ENCODE measurements around the gene ADAMTS3.

Gene ADAMTS3

GRCh38 chr4:72394012-72394663 is 174.9 kb downstream of the ADAMTS3 start:
- DNase-seq, result no peak

- no peak for DNase-seq
These were observed 177.7 kb downstream of the ADAMTS3 start for GRCh38 chr4:72391281-72391680.

DNA sequence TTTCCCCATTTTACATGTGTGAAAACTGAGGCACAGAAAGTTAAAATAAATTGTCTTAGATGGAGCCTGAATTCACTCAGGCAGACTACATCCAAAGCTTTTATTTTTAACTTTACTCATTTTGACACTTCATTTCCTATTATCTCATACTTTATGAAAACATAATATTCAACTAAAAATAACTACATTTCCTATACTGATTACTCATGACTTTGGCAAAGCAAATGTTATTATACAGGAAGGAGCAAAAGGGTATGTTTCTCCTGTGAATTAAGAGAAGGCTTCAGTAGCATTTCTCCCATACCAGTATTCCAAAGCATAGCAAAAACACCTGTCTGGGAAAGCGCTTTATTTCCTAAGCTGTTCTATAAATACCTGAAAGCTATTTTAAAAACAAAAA is 178.6 kb downstream of the ADAMTS3 start:
- DNase-seq, result no peak

GRCh38 chr4:72388521-72388920 is 180.5 kb downstream of the ADAMTS3 start:
- no peak for DNase-seq

- no peak for DNase-seq
These were observed 181.1 kb downstream of the ADAMTS3 start for GRCh38 chr4:72387959-72388358.

- DNase-seq, result no peak
These were observed 185.6 kb downstream of the ADAMTS3 start for GRCh38 chr4:72383439-72383838.

GRCh38 chr4:72378901-72379300 is 190.1 kb downstream of the ADAMTS3 start:
- DNase-seq, result no peak

DNA sequence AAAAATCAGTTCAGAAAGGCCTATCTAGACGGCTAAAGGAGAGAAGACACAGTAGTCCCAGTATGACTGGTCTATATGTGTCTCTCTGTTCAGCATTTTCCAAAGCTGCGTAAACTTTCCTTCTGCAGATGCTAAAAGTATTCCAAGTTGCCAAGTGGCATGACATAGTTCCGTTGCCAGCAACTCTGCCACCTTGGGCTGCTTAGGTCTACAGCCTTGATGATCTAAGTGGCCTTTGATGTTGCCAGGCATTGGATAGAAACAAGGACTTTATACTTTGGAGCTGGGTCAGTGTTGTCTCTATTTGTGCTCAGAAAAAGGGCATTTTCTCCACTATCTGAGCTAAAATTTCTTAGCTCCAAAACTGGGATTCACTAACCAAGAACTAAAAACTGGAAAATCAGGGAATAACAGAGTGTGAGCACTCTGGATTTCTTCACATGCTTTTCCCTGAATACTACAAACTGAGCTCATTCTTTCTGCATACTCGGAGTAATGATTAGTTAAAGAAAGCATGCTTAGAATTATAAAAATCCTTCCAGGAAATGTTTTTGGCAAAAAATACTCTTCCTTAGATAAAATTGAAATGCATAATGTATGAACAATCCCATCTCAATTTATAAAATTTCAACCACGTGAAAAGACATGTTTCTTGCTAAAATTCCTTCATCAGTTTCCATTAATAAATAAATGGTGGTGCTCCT is 191.4 kb downstream of the ADAMTS3 start:
- DNase-seq, result no peak

GRCh38 chr4:72376901-72377300 is 192.1 kb downstream of the ADAMTS3 start:
- no peak for DNase-seq

- no peak for DNase-seq
These were observed 193.8 kb downstream of the ADAMTS3 start for GRCh38 chr4:72375073-72375736.

DNA sequence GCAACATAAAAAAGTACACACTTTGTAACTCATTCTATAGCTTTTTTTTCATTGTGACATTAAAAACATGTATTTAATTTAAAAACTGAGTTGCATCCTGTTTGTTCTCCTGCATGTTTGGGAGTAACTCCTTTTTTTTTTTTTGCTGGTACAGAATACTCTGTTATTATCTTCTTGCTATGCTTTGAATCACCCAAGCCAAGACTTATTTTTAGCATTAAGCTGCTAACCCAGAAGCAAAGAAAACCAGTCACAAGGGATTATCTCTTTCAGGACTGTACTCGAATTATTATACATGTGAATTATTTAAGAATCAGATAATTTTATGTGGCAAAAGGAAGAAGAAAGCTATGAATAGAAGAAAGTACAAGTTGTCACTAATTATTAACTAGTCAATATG is 194.9 kb downstream of the ADAMTS3 start:
- no peak for DNase-seq

- no peak for DNase-seq
These were observed 202.4 kb downstream of the ADAMTS3 start for GRCh38 chr4:72366601-72367000.

DNA sequence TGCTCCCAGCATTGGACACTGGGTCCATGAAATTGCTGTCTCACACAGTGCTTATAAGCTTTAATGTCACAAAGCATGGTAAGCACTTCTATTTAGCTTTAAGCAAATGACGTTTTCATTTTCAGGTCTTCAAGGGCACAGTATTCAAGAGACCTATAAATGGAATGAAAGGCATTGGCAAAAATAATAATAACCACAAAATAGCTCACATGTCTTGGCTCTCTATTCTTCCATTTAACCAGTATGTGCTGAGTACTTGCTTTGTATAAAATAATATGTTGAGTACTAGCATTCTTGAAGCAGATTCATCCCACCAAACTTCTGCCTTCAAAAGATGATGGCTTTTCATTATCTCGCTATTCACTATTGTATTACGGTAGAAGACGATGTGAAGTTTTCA is 203.0 kb downstream of the ADAMTS3 start:
- DNase-seq, result no peak

DNA sequence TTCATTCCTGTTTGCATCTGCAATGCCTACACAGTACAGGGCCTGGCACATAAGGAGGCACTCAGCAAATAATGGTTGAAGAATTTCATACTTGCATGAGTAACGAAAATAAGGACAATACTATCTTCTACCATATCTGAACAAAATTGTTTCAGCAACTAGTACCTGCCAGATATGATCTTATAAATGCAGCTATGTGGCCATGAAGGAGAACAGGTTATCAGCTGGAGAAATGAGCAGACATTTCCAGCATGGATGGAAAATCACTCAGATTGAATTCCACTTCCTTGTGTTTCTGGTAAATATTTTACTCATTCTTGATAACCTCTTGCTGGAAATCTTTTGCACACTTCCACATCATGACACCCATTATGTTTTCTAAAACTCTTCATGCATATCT is 204.0 kb downstream of the ADAMTS3 start:
- DNase-seq, result no peak

GRCh38 chr4:72360075-72360474 is 208.9 kb downstream of the ADAMTS3 start:
- no peak for DNase-seq

- DNase-seq, result no peak
These were observed 210.5 kb downstream of the ADAMTS3 start for GRCh38 chr4:72358483-72358882.

DNA sequence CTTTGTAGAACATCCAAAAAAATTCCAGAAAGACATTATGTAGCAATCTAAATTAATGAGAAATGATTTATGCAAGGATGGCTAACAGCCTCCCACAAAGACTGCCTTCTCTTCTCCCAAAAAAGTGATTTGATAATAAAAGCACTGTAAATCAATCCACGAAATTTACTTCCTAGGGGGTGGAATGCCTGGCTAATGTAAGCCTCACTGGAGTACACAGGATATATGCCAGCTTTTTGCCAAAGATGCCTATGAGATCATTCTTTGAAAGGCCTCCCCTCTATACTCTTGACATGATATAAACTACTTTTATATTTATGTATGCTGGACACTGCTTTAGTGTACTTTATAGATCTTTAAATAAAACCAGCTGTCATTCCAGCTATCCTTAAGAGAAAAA is 211.1 kb downstream of the ADAMTS3 start:
- DNase-seq, result no peak

DNA sequence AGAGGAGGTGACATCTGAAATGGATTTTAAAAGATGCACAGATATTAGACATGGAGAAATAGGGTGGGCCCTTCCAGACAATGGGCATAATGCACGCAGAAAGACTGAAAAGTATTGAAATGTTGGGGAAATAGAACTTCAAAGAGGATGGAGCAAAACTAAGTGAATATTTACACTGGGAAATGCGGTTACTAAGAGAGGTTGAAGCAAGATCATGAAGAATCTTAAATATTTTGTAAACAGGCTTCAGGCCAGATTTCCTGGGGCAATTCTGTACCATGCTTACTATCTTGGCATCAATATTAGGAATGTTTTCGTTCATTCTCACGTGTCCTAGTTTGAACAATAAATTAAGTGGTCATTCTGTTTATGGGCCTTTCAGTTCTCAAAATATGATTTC is 216.3 kb downstream of the ADAMTS3 start:
- DNase-seq, result no peak

DNA sequence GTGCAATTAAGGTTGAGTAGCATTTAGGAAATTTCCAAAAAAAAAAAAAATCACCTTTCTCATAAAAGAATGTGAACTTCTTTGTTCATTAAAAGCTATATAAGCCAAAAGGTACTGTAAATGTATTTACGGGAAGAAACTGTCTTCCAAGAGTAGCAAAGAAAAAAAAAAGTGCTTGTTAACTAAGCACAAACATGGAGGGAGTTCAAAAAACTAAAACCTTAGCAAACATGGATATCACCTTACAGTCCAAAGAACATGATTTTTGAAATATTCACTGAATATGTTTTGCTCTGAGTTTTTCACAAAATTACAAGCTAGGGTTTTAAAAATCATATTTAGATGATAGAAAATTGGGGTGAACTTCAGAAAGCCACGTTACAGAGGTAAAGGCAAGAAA is 217.5 kb downstream of the ADAMTS3 start:
- no peak for DNase-seq

DNA sequence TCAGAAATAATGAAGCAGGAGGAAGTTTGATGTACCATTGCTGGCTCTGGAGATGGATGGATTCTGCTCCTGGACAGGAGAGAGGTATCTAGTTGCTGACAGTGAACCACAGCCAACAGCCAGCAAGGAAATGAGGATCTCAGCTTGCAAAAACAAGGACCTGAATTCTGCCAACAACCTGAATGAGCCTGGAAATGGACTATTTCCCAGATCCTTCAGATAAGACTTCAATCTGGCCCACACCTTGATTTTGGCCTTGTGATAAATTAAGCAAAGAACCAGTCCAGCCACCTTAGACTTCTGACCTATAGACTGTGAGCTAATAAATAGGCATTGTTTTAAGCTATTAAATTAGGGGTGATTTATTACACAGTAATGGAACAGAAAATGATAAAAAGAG is 220.3 kb downstream of the ADAMTS3 start:
- DNase-seq, result no peak

- no peak for DNase-seq
These were observed 224.6 kb downstream of the ADAMTS3 start for GRCh38 chr4:72344418-72344817.

DNA sequence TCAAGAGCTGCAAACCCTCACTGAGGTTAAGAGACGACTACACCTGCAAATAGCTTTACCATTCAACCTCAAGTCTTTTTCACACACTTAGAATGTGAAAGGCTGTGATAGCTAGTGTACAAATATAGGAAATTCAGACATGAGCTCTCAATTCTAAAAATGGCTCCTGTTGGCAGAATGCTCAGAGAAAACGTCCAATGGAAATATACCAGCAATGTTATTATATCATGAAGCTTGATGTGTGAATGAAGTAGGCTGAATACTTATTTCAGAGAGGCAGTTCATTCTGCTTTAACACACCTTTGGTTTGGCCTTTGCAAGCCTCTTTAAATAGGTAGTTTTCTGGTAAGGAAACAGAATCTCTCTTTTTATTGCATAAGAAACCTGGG is 227.6 kb downstream of the ADAMTS3 start:
- no peak for DNase-seq

- no peak for DNase-seq
These were observed 228.1 kb downstream of the ADAMTS3 start for GRCh38 chr4:72340803-72341431.

DNA sequence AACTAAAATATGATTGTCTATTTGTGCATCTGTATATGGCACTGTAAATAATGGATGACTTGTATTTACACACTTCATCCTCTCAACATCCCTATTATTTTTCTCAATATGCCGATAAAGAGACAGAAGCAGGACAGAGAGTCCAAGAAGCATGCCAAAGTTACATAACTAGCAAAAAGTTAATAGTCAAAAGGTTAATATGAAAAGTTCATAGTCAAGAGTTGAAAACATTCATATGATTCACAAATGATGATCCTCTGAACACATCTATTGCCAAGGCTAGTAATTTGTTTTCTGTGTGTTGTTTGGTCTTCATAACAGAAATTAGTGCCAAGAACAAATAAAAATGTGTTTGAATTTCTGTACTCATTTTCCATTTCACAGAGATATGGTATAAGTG is 231.0 kb downstream of the ADAMTS3 start:
- no peak for DNase-seq

Data from NCI-H1930 (cell line).